COR-L47 (cell line): ENCODE data around the gene EFCAB8.

ENCODE experiments used
- DNase-seq: peaks from one replicate; lab custom pipeline; 2025; lab: John Stamatoyannopoulos, UW

Gene EFCAB8

GRCh38 chr20:32858701-32859372 lies at the start of gene EFCAB8:
TSS of gene EFCAB8 (plus strand) at chr20:32858923. CDS start at chr20:32863793, 4,870 bp downstream.
- DNase-seq, result no peak

GRCh38 chr20:32809907-32810306 lies 48.8 kb upstream of the EFCAB8 start:
- DNase-seq, result no peak

GRCh38 chr20:32810941-32811340 lies 47.8 kb upstream of the EFCAB8 start:
- DNase-seq, result no peak

- DNase-seq, result no peak
These were observed 46.8 kb upstream of the EFCAB8 start for GRCh38 chr20:32811886-32812285.

- peak; percentile 71 for DNase-seq
These were observed 38.6 kb upstream of the EFCAB8 start for GRCh38 chr20:32819992-32820697.

- DNase-seq, result no peak
These were observed 37.9 kb upstream of the EFCAB8 start for GRCh38 chr20:32820698-32821377.

- DNase-seq, result no peak
These were observed 36.5 kb upstream of the EFCAB8 start for GRCh38 chr20:32822225-32822624.

GRCh38 chr20:32823078-32823477 lies 35.6 kb upstream of the EFCAB8 start:
- no peak for DNase-seq

- DNase-seq, result no peak
These were observed 34.8 kb upstream of the EFCAB8 start for GRCh38 chr20:32823737-32824588.

GRCh38 chr20:32828029-32828680 lies 30.6 kb upstream of the EFCAB8 start:
- DNase-seq, result no peak

GRCh38 chr20:32829311-32830005 lies 29.3 kb upstream of the EFCAB8 start:
- no peak for DNase-seq

- DNase-seq, result no peak
These were observed 28.3 kb upstream of the EFCAB8 start for GRCh38 chr20:32830437-32830836.

GRCh38 chr20:32831982-32832381 lies 26.7 kb upstream of the EFCAB8 start:
- no peak for DNase-seq

- no peak for DNase-seq
These were observed 26.1 kb upstream of the EFCAB8 start for GRCh38 chr20:32832664-32833063.

GRCh38 chr20:32834972-32835371 lies 23.8 kb upstream of the EFCAB8 start:
- DNase-seq, result no peak

- no peak for DNase-seq
These were observed 21.6 kb upstream of the EFCAB8 start for GRCh38 chr20:32837157-32837556.

- DNase-seq, result no peak
These were observed 19.3 kb upstream of the EFCAB8 start for GRCh38 chr20:32839227-32839981.

GRCh38 chr20:32839982-32840285 lies 18.8 kb upstream of the EFCAB8 start:
- DNase-seq, result no peak

- no peak for DNase-seq
These were observed 17.5 kb upstream of the EFCAB8 start for GRCh38 chr20:32841174-32841573.

GRCh38 chr20:32841632-32842031 lies 17.1 kb upstream of the EFCAB8 start:
- DNase-seq, result no peak
